Spleen (tissue), 11 donors: ENCODE results near the gene TRIO. TPM values are rescaled to one million over a fixed set of nuclear protein-coding genes. Genes with fewer than 3 reads are reported as not detected.

Source experiments
- DNase-seq: peaks from one replicate; pipeline ENCODE4 v3.0.0-alpha.2; 2020
- H3K27ac ChIP-seq, 8 donors: fragments of 200-600 bp; sonication (generic) in 7 of 8; 1 replicate in 4 of 8; 2 replicates in 4 of 8; pipeline versions ENCODE4 v1.5.0 to v1.8.0; 2016 to 2021; ENCODE audit warnings: inconsistent platforms in 4 of 8, mild to moderate bottlenecking in 4 of 8, moderate library complexity in 1 of 8
- H3K27me3 ChIP-seq, 7 donors: fragments of 200-600 bp; sonication (generic) in 6 of 7; replicated peaks in 1 of 7; 1 replicate in 4 of 7; 2 replicates in 3 of 7; pipeline versions ENCODE4 v1.5.0 to v1.8.0; 2016 to 2021; ENCODE audit warnings: inconsistent platforms in 3 of 7, mild to moderate bottlenecking in 1 of 7
- H3K36me3 ChIP-seq, 6 donors: fragments of 200-600 bp; sonication (generic) in 5 of 6; 1 replicate in 4 of 6; 2 replicates in 2 of 6; pipeline versions ENCODE4 v1.5.0 to v1.8.0; 2016 to 2021; ENCODE audit warnings: inconsistent platforms in 2 of 6
- H3K4me1 ChIP-seq, 6 donors: fragments of 200-600 bp; sonication (generic) in 5 of 6; 1 replicate in 3 of 6; 2 replicates in 3 of 6; pipeline versions ENCODE4 v1.5.0 to v1.8.0; 2016 to 2021; ENCODE audit warnings: inconsistent platforms in 3 of 6
- H3K4me3 ChIP-seq, 8 donors: fragments of 200-600 bp; sonication (generic) in 7 of 8; 1 replicate in 4 of 8; 2 replicates in 4 of 8; pipeline versions ENCODE4 v1.5.0 to v1.8.0; 2016 to 2021; ENCODE audit warnings: inconsistent platforms in 4 of 8, mild to moderate bottlenecking in 4 of 8, moderate library complexity in 2 of 8
- H3K9me3 ChIP-seq, 8 donors: fragments of 200-600 bp; sonication (generic) in 7 of 8; 1 replicate in 4 of 8; 2 replicates in 4 of 8; pipeline versions ENCODE4 v1.5.0 to v1.8.0; 2016 to 2021; ENCODE audit warnings: inconsistent platforms in 4 of 8
- CTCF ChIP-seq, 11 experiments: fragments of 200-600 bp in 7 of 11; fragments of 450-650 bp in 4 of 11; sonication (generic) in 4 of 11; IDR thresholded peaks in 8 of 11; conservative IDR thresholded peaks in 3 of 11; 1 replicate in 7 of 11; 2 replicates in 4 of 11; pipeline versions ENCODE4 v1.4.0 to v1.8.0; 2016 to 2021; ENCODE audit warnings: antibody characterized with exemption in 11 of 11, inconsistent platforms in 4 of 11, mild to moderate bottlenecking in 1 of 11
- POLR2A ChIP-seq, 3 donors: fragments of 450-650 bp; IDR thresholded peaks; one replicate each; pipeline ENCODE4 v1.5.1; 2017; ENCODE audit warnings: antibody characterized with exemption in 3 of 3, mild to moderate bottlenecking in 1 of 3
- POLR2AphosphoS5 ChIP-seq, 3 donors: sonication (generic); formaldehyde crosslinking; IDR thresholded peaks; one replicate each; pipeline ENCODE4 v1.5.1; 2017; ENCODE audit warnings: antibody characterized with exemption in 3 of 3
- WGBS, 5 donors: extraction: QIAGEN DNeasy Blood & Tissue Kit in 3 of 5; methylation state at CpG; one replicate each; pipeline versions ENCODE4 v1.1.5 to v1.1.7; 2013 to 2018; 5-methylcytosine and 5-hydroxymethylcytosine counted together
- intact Hi-C: fragments of 100-400 bp; cut with DNase I; formaldehyde crosslinking; loops from one replicate; pipeline ENCODE4 v1.15.0; 2023; ENCODE audit warnings: low total_unique reads
- polyA plus RNA-seq, 3 donors: library from polyadenylated mRNA; stranded (reverse); fragments of 200-250 nt; gene quantifications; one replicate each; pipeline ENCODE4 v1.2.1, GENCODE V29; 2013
- total RNA-seq, 7 donors: library from RNA; depleted of rRNA in 3 of 7; stranded (reverse); fragments of >200 nt in 3 of 7; fragmentation: NEBNext Ultra II Directional in 4 of 7; extraction: Animal tissue kit (Norgen Biotek cat#: 25700) in 4 of 7; gene quantifications; one replicate each; pipeline versions ENCODE4 v1.1.0 to v1.2.1, GENCODE V29; 2016 to 2021
- donor health status: healthy with polysubstance abuse.
- donor health status: DM: no; HTN: no; CAD: no; lungs with moderate emphysema.
- donor health status: DM: no; HTN: no; CAD: no.
- donor health status: Bipolar disorder and iron deficiency.
- donor health status: healthy.
- donor health status: DM: no; HTN: no; CAD: no.
- donor health status: DM: yes; HTN: yes; CAD: no.

TRIO gene
- total and polyA plus RNA-seq, 10 donors = 21.5 to 280 (median 190) TPM

- intact Hi-C loops = no loop called here
- H3K9me3 ChIP-seq = no peaks in the 10 kb centered on the region
- no peak for TF ChIP-seq POLR2AphosphoS5 (IDR thresholded peaks at IDR 0.05)
- TF ChIP-seq CTCF (IDR thresholded peaks at IDR 0.05 in 8 of 11, conservative IDR thresholded peaks at IDR 0.05 in 3 of 11) = no peak
- TF ChIP-seq POLR2A (IDR thresholded peaks at IDR 0.05) = no peak
- H3K36me3 ChIP-seq = no peaks in the 10 kb centered on the region
- H3K4me1 ChIP-seq = peaks cover 13 to 71% (median 40%) of the 10 kb centered on the region in 6 donors
- no peak overlapping the region for H3K4me3 ChIP-seq
- H3K27ac ChIP-seq = no peak overlapping the region
- 78 to 90% (median 88%) methylated on average over 10 of the region's 10 CpGs for WGBS, 5 donors
- H3K27me3 ChIP-seq = no peaks in the 10 kb centered on the region
- no peak for DNase-seq
Measured at GRCh38 chr5:14178671-14179211, 35.6 kb downstream of the TRIO start.

DNA sequence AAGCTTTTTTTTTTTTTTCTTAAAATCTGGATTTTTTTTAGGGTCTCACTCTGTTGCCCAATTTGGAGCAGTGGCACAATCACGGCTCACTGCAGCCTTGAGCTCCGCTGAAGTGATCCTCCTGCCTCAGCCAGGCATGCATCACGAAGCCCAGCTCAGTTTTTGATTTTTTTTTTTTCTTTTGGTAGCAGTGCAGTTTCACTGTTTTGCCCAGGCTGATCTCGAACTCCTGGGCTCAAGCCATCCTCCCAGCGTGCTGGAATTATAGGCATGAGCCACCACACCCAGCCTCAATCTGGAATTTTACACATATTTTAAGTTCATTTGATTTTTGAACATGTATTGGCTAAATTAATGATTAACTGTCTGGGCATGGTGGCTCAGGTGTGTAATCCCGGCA lies 36.3 kb downstream of the TRIO start:
- no peak overlapping the region for H3K27ac ChIP-seq
- H3K9me3 ChIP-seq = no peaks in the 10 kb centered on the region
- no peak for TF ChIP-seq POLR2A (IDR thresholded peaks at IDR 0.05)
- TF ChIP-seq POLR2AphosphoS5 (IDR thresholded peaks at IDR 0.05) = no peak
- TF ChIP-seq CTCF (IDR thresholded peaks at IDR 0.05 in 8 of 11, conservative IDR thresholded peaks at IDR 0.05 in 3 of 11) = no peak
- intact Hi-C loops = no loop called here
- H3K4me3 ChIP-seq = no peak overlapping the region
- DNase-seq = no peak
- no peaks in the 10 kb centered on the region for H3K27me3 ChIP-seq
- no peaks in the 10 kb centered on the region for H3K36me3 ChIP-seq
- H3K4me1 ChIP-seq = peaks cover 10 to 71% (median 40%) of the 10 kb centered on the region in 6 donors
- 77 to 94% (median 84%) methylated on average over 6 of the region's 6 CpGs for WGBS, 5 donors

GRCh38 chr5:14180437-14180836 lies 37.3 kb downstream of the TRIO start:
- DNase-seq = no peak
- TF ChIP-seq CTCF (IDR thresholded peaks at IDR 0.05 in 8 of 11, conservative IDR thresholded peaks at IDR 0.05 in 3 of 11) (no peak), POLR2A (IDR thresholded peaks at IDR 0.05) (no peak), POLR2AphosphoS5 (IDR thresholded peaks at IDR 0.05) (no peak)

DNA sequence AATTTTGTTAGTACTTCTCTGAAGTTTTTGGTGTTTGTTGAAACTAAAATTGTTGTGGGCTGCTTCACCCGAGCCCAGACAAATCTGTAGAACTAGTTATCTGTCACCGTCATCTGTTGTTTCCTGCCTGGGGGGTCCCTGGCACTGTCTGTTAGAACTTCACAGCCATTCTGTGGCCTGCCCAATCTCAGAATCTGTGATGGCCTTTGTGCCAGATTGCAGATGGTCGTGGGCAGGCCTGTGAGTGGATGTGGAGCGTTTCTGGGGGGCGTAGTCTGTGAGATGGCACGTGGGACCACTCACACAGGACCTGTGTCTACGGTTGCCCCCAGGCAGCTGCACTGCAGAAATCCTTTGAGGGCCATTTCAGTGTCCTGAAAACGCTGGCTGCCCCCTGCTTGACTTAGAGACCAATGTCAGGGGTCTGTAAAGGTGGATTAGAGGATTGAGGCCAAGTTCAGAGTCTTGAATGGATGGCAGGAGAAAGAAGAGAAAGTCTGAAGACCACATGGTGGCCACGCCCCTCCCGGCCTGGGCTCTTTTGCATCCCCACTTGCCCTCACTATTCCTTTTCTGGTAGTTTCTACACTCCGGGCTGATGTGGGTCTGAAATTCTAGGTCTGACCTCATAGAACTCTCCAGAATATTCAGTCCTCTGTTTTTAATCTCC lies 38.3 kb downstream of the TRIO start:
- no peak overlapping the region for H3K4me3 ChIP-seq
- peaks cover 10 to 73% (median 36%) of the 10 kb centered on the region in 6 donors for H3K4me1 ChIP-seq
- no peaks in the 10 kb centered on the region for H3K36me3 ChIP-seq
- no peaks in the 10 kb centered on the region for H3K9me3 ChIP-seq
- 76 to 79% (median 78%) methylated on average over 11 of the region's 11 CpGs for whole genome bisulfite sequencing, 5 donors
- H3K27me3 ChIP-seq = no peaks in the 10 kb centered on the region
- intact Hi-C loops = no loop called here
- no peak overlapping the region for H3K27ac ChIP-seq
- no peak for DNase-seq
- TF ChIP-seq POLR2A (IDR thresholded peaks at IDR 0.05) (no peak), CTCF (IDR thresholded peaks at IDR 0.05 in 8 of 11, conservative IDR thresholded peaks at IDR 0.05 in 3 of 11) (no peak), POLR2AphosphoS5 (IDR thresholded peaks at IDR 0.05) (no peak)

More at GRCh38 chr5:14180437-14180836, 37.3 kb downstream of the TRIO start:
- H3K4me3 ChIP-seq = no peak overlapping the region
- no peaks in the 10 kb centered on the region for H3K27me3 ChIP-seq
- H3K9me3 ChIP-seq = no peaks in the 10 kb centered on the region
- WGBS, 5 donors = 80 to 96% (median 92%) methylated on average over 3 of the region's 3 CpGs
- no peak overlapping the region for H3K27ac ChIP-seq
- intact Hi-C loops = no loop called here
- no peaks in the 10 kb centered on the region for H3K36me3 ChIP-seq
- H3K4me1 ChIP-seq = peaks cover 10 to 71% (median 34%) of the 10 kb centered on the region in 6 donors
